Fibroblast of skin of abdomen (primary cell): ENCODE results near the gene PES1.
"Not testable (repeated sequence)": the region's sequence is repeated elsewhere in the genome, so short reads cannot be mapped to it uniquely, and the experiment has no call there.

ENCODE experiments used
- DNase-seq: peaks from one replicate; pipeline ENCODE4 v3.0.0-alpha.2; 2013

Gene PES1

GRCh38 chr22:30574095-30574981, 17.4 kb downstream of the PES1 start, which contains the start of gene GAL3ST1:
GAL3ST1 (minus strand) TSS chr22:30574665; CDS start chr22:30557392, 17,273 bp downstream.
- no peak for DNase-seq

GRCh38 chr22:30573594-30574094, 18.1 kb downstream of the PES1 start:
- DNase-seq = no peak

- no peak for DNase-seq
Observed at GRCh38 chr22:30572840-30573593, 18.7 kb downstream of the PES1 start.

- DNase-seq = no peak
Observed at GRCh38 chr22:30572210-30572609, 19.5 kb downstream of the PES1 start.

GRCh38 chr22:30569674-30570202, 22.0 kb downstream of the PES1 start:
- DNase-seq = no peak

GRCh38 chr22:30568137-30568805, 23.4 kb downstream of the PES1 start:
- no peak for DNase-seq

- not testable (repeated sequence) for DNase-seq
Observed at GRCh38 chr22:30567277-30567676, 24.4 kb downstream of the PES1 start.

- no peak for DNase-seq
Observed at GRCh38 chr22:30566125-30566524, 25.6 kb downstream of the PES1 start.

GRCh38 chr22:30565341-30565740, 26.4 kb downstream of the PES1 start:
- DNase-seq = no peak

GRCh38 chr22:30564761-30565119, 27.0 kb downstream of the PES1 start:
- DNase-seq = no peak

- no peak for DNase-seq
Observed at GRCh38 chr22:30564045-30564760, 27.5 kb downstream of the PES1 start.

- DNase-seq = no peak
Observed at GRCh38 chr22:30562366-30562765, 29.3 kb downstream of the PES1 start.

- DNase-seq = no peak
Observed at GRCh38 chr22:30561402-30562189, 30.1 kb downstream of the PES1 start.

GRCh38 chr22:30560643-30561202, 31.0 kb downstream of the PES1 start:
- DNase-seq = not testable (repeated sequence)

- no peak for DNase-seq
Observed at GRCh38 chr22:30559889-30560288, 31.8 kb downstream of the PES1 start.

GRCh38 chr22:30557243-30557642, 34.5 kb downstream of the PES1 start:
- DNase-seq = no peak

GRCh38 chr22:30556388-30556787, 35.3 kb downstream of the PES1 start:
- DNase-seq = no peak

- no peak for DNase-seq
Observed at GRCh38 chr22:30555282-30556210, 36.2 kb downstream of the PES1 start.

- no peak for DNase-seq
Observed at GRCh38 chr22:30553971-30554370, 37.7 kb downstream of the PES1 start.

GRCh38 chr22:30552719-30553118, 39.0 kb downstream of the PES1 start:
- no peak for DNase-seq
